Activated CD8-positive, alpha-beta memory T cell treated with anti-CD3 and anti-CD28 coated beads, Interleukin-2, amount 50 U/mL, for 48 hours (primary cell): ENCODE data around the gene PASK.

Experiments
- DNase-seq: peaks from one replicate; pipeline ENCODE4 v3.0.0-alpha.2; 2020

PASK gene

DNA sequence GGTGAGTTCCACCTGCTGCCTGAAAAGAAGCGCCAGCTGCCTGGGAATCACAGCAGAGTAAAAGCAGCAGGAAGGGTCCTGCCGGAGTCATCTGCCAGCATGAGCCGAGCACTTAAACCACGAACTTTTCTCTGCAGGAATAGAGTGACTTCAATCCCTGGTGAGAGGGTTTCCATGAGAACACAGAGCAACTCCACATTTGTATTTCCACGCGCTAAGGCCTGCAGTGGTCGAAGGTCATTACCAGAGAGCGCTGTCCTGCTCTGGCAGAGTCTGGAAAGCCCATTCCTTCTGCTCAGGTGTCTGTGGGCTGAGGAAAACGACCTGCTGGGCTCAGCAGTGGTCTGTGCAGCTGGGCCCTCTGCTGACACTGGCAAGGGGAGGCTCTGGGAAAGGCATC, 6.7 kb downstream of the PASK start:
- DNase-seq: no peak

DNA sequence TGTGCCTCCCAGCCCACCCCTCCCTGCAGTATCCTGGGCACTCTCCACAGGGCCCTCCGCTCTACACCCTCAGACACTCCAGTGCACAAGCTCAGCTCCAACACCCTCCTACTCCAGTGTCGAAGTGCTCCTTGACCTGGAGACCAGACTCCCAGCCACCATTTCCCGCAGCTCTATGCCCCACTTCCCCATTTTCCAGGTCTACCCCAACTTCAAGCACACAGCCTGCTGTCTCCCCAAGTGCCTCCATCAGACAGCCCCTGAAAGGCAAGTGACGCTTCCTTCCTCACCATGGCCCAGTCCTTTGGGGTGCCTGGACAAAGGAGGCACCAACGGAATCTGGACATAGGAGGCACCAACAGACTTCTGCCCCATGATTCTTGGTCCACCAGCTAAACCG, 7.2 kb downstream of the PASK start:
- no peak for DNase-seq

DNA sequence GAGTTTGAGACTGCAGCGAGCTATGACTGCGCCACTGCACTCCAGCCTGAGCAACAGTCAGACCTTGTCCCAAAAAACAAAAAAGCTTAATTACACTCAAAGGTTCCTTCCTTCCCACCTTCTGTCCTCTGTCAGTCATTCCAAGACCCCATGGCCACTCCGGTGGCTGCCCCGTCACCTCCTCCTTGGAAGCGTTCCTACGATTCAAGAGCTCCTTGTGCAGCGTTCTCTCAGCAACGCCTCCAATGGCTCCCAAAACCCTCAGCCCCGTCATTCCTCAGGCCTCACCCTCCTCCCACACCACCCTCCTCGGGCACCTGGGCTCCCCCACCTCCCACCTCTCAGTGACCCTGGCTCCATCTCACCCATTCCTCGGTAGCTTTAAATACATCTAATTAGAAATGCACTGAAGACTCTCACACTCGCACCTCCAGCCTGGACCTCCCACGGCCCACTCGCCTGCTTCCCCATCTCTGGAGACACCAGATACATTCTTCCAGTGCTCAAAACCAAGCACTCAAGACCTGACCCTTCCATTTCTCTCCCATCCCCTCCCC, 8.0 kb downstream of the PASK start:
- no peak for DNase-seq

DNA sequence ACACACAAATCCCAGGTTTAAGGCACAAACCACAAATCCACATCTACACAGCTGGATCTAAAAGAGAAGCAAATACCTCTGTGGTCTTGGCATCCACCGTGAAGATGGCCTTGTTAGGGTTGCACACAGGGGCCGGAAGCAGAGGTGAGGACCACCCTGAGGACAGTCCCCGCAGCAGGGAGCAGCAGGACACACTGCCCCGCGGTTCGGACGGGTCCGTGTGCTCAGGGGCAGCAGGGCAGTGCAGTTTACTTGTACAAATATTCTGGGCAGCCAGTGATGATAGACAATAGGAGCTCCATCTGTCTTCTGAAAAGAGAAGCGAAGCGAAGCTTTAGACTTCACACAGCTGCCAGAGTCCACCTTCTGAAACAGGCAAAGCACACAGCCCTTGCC, 8.8 kb downstream of the PASK start:
- DNase-seq: no peak

DNA sequence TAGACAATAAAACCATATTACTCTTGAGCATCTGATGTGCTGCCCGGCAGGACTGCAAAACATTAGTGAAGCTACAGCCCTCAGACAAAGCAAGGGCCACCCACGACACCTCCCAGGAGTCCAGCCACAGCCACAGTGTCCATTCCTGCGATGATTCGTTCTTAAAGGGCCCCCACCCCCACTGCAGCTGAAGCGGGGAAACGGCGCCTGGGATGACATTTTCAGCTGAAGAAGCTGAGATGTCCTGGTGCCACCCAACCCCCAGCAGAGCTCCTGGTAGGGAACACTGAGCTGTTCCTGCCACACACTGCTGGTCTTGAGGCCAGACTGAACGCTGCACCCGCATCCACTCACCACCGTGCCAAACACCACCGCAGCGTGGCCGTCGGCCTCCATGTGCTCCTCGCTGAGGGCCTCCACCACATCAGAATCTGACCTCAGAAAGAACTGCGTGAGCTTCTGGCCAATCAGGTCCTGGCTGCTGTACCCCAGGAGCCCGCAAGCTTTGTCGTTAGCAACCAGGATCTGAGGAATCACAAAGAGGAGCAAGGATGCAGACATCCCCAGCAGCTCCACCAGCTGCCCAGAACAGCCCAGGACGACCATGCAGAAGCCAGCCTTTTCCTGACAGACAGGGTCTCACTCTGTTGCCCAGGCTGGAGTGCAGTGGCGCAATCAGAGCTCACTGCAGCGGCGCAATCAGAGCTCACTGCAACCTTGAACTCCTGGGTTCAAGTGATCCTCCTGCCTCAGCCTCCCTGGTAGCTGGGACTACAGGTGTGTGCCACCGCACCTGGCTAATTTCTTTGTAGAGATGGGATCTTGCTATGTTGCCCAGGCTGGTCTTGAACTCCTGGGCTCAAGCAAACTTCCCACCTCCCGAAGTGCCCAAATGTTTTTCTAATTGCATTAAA, 9.5 kb downstream of the PASK start:
- no peak for DNase-seq

DNA sequence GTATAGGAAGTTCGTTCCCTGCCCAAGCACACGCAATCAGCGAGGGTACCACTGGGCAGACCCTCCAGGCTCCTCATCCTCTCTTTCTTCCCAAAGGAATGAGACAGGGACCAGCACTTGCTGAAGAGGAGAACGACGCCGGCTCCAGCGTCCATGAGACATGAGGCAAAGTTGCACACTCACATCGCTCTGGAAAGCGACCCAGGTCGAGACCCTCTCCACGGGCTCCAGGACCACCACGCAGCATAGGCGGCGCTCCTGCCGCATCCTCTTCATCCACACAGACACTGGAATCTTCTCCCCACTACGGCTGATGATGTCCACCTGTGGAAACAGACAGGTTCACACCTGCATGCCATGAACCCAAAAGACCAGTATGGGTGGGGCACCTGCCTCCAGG, 10.8 kb downstream of the PASK start:
- no peak for DNase-seq

DNA sequence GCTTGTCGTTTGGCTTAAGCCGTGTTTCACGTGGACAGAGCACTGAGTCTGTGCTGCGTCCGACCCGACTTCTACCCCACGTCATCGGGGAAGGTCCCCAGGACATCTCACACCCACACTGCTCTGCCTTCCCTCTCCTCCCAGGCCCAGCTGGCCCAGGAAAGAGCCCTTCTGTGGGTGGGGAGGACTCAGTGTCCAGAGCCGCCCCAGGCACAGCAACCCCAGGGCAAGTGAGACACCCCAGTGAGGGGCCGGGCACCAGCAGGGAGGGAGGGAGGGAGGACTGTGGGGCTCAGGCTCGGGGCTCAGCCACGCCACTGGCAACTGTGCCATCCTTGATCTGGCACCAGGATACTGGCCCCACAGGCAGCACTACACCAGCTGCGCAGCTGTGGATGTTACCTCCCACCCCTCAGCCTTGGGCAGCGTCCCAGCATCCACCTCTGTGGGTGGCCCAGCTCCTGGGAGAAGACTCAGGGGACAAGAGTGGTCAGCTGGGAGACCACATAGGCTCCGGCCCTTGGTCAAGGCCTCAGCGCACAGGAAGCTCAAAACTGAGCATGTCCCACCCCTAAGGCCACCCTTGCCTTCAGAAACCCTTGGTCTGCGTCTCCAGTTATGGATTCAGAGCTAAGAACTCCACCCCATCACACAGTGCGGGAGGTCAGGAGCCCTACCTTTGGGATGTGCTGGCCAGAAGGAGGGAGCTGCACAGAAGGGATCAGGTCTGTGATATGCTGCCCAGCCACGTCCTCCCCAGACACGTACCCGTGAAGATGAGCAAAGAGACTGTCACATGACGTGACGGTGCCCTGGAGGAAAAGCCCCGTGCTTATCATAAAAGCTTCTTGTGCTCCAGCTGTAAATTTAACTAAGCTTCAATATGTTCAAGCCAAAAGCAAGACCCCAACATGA, 11.7 kb downstream of the PASK start:
- no peak for DNase-seq

DNA sequence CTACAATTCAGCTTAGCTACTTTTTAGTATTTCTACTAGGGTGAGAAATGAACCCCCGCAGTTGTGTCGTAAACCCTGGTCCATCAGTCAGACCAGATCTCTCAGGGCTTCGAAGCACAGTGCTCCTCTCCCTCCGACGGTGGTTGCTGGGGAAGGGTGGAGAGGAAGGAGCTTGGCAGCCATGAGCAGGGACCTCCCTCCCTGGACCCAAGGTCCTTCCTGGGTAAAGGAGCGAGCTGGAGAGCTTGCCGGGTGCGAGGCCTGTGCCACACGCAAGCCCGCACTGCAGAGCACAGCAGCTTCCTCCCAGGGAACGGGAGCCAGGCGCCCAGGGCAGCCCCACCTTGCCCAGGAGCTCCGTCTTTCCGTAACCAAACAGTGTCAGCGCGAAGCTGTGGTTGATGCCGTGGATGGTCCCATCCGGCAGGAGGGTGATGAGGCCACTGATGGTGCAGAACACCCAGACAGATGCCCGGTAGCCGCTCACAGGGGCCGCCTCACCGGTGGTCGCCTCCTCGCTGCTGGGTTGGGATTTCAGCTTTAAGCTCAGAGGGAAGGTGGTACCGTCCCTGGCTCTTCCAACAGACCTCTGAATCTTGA, 12.5 kb downstream of the PASK start:
- no peak for DNase-seq

DNA sequence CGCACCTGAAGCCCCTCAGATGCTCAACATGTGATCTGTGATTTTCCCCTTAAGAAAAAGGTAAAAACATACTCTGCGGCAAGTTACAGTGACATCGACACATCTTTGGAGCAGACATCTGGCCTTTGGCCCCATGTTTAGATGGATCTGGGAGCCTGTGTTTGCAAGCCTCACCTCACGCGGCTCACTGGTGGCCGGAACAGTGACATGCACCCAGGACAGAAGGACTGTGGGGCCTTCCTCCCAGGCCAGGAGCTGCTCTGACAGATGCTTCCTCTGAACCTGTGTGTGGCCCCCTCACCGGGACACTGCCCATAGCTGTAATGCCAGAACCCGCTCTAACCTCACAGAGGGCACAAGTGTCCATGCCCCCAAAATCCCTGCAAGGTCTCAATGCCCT, 13.1 kb downstream of the PASK start:
- no peak for DNase-seq

DNA sequence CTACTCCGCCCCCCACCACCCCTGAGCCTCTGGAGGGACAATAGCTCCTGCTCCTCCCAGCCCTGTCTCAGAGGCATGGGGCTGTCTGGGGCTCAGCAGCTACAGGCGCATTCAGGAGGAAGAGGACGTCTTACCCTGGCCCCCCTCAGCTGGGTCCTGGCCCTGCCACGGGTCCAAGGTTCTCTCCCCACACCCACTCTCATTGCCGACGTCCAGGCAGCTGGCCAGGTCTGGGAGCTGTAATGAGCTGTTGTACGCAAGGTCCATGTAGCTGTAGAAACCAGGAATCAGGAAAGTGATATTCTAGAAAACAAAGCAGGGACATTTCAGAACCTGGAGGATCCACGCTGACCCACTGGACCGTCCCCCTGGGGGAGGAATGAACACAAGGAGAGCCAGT, 13.5 kb downstream of the PASK start:
- DNase-seq: no peak

DNA sequence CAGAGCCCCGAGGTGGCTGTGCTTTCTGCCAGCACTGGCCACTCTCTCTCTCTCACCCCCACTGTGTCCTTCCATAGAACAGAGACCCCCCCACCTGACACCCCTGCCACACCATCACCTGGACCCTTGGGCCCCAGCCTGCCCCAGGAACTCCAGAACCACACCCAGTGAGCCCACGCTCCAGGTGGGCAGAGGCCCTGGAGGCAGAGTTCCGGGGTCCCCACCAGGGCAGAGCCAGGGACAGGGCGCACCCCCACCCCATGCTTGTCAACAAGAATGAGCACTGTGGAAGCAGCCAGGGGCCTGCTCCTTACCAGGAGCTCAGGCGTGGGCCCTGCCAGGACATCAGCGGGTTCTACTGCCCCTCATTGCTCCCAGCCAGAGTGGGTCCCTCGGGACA, 14.6 kb downstream of the PASK start:
- DNase-seq: no peak

DNA sequence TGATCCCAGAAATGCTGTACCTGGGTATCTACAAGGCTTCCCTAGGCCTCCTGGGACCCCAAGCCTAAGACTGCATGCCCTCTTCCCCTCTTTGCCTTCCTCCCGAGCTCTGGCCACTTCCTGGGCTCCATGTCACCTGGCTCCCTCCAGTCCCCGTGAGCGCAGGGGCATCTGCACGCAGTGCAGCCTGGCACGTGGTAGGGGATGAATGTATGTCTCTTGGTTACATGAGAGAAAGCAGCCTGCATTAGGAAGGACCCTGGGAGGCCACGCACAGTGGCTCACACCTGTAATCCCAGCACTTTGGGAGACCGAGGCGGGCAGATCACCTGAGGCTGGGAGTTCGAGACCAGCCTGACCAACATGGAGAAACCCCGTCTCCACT, 15.8 kb downstream of the PASK start:
- no peak for DNase-seq

DNA sequence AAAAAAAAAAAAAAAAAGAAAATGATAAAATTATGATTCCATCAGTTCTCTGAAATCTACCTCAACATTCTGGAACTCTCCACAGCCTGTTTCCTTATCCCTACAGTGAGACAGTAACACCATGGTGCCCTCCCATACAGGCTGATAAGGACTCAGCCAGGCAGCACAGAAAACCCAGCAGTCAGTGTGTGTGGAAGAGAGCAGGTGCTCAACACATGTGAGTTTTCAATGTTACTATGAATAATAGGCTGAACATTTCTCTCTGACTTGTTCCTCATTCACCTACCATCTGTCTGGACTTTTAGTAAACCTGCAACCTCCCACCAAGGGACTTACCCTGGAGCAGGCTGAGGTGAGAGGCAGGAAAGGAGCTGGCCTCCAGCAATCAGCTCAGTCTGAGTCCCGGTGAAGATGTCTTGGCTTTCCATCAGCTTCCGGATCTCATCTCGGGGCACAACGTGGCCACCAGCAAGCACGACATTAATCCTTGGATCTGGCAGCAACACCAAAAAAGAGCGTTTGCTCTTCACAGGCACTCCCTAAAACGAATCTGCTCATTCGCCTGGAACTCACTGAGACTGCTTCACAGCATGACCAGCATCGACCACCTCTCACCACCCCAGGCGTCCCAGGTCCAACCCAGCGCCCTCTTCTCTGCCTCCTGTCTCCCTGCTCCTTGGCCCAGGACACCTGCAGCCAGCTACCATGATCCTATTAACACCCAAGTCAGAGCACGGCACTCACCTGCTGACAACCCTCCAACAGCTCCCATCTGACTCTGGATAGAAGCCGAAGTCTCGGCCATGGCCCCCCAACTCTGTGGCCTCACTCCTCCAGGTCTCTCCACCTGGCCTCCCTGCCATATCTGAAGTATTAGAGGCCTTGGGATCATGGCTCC, 16.5 kb downstream of the PASK start:
- DNase-seq: no peak

DNA sequence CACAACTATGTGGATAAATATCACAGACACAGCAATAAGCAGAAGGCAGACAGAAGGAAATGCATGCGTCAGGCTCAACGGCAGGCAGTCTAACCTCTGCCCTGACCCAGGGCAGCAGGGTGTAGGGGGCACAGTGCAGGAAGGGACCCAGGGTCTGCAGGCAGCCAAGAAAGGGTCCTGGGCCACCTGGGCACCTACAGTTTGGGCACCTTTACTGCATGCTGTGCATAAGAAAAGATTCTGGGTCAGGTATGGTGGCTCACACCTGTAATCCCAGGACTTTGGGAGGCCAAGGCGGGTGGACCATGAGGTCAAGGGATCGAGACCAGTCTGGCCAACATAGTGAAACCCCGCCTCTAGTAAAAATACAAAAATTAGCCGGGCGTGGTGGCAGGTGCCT, 17.7 kb downstream of the PASK start:
- DNase-seq: no peak

DNA sequence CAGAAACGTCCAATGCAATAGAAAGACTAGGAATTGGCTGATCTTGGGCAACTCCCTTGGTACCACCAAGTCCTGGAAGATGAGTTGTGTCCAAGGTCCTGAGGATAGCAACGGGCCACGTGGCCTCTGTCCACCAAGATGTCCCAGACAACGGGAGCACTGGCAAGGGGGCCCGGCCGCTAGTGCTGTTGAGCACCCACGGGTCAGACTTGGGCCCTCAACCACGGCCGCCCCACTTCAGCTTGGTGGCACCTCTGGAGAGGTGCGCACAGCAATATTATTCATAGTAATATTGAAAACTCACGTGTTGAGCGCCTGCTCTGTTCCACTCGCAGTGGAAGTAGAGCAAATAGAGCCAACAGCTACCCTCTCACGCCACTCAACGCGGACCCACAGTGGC, 19.0 kb downstream of the PASK start:
- DNase-seq: no peak

DNA sequence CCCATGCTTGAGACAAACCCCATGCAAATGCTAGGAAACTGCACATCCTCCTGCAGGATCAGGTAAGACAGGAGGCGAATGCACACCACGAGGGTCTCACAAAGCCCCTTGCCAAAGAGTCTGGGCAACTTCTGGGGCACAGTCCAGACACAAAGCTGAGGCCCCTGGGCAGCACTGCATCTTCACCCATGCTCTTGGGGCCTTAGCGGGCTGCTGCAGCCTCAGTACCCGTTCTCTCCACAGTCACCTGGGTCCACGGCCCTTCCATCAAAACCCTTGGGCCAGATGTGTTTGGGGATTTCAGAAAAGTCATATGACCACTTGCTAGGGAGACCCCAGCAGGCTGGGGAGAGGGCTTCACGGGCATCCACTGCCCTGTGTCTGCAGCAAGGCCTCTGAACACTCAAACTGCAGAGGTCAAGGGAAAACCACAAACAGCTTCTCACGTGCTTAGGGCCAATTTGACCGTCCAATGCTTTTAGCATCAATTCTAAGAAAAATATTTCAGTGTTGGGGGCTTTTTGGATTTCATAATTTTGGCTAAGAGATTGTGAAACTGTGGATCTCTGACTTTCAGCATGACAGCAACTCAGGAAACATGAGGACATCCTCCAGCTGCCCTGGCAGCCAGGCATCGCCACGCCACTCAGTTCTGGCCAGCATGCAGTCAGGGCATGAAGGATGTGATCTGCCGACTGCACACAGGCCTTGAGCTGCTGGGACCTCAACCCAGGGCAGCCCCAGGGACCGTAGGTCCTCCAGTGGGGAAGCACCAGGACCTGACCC, 20.0 kb downstream of the PASK start:
- DNase-seq: no peak

DNA sequence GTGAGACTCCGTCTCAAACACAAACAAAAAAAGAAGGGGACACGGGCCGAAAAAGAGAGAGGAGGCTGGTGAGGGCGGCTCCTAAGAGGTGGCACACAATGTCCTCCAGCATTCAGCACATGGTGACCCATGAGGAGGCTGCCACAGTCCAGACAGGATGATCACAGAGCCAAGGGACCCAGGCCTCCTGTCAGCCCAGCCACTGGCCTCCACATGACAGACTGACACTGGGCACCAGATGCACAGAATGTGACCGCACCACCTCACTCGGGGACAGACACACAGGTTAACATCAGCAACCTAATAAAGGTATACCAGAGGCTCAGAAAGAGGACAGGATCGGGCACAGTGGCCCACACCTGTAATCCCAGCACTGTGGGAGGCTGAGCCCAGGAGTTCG, 21.0 kb downstream of the PASK start:
- no peak for DNase-seq

DNA sequence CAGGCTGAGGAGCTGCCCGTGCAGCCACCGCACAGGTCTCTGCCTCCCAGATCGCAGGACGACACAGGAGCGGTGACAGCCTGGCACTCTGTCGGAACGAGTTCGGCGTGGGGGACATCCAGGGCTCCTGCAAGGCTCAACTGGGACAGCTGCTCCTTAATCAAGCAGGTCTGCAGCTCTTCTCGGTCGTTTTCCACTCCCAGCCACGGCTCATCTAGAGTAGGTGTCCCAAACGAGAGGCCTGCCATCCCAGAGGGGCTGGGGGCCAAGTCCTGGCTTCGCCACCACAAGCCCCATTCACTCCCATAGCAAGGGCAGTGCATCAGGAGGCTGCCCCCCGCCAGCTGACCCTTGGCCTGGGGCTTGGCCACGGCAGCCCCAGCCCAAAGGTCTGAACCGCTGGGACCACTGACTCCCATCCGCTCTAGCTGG, 22.5 kb downstream of the PASK start:
- no peak for DNase-seq

DNA sequence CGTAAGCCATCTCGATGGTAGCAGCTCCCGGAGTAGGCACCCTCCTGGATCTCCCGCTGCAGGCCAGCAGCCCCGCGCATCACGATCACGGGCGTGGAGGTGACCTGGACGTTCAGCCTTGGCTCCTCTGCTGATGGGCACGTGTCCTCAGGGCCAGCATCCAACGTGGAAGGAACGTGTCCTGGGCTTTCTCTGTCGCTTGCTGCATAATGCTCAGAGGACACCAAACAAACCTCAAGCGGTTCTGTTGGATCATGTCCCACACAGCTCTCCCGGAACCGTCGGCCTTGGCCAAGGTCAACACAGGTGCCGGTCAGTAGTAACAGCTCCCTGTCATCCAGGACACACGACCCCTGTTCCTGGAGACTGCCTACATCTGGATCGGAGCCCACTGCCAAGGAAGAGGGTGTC, 23.1 kb downstream of the PASK start:
- DNase-seq: no peak

DNA sequence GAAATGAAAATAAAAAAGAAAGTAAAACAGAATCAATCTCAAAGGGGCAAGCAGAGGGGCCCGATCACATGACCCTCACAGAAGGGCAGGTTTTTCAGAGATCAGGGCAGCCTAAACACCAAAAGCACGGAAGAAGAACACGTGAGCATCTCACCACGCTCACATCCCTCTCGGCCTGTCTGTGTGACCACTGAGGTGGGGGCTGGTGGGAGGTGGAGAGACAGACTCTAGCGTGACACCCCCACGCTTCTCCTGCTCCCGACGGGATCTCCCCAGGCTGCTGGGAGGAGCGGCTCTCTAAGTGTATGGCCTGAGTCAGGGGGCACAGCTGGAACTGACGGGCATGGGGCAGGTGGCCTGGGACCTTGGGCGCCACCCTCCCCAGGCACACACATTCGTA, 23.6 kb downstream of the PASK start:
- DNase-seq: no peak

DNA sequence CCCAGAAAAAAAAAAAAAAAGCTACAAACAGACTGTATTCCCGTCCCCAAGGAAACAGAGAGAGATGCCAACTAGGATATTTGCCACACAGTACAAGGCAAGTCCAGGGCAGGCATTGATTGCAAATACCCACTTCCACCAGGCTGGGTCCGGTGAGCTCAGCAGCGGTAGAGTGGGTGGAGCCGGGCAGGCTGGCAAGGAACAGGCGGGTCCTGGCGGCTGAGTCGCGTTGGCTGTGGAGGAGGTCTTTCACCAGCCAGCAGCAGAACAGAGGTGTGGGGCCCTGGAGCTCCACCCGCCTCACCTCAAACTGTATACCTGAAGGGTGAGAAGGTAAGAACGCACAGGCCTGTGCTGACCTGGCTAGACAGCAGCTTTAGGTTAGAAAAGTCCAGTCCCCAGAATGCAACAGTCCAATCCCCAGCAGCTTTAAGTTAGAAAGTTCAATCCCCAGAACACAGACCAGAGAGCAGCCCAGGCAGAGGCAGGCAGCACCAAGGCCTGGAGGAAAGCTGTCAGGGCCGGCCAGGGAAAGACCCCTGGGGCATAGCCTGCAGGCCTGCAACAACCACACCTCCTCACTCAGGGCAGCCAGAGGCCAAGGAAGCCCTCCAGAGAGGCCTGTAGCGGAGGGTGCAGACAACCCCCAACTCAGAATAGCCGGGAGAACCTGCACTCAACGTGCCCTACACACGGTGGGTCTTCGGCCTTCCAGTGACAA, 25.3 kb downstream of the PASK start:
- no peak for DNase-seq
